Right lobe of liver (tissue), 6 donors: ENCODE data around the gene DSCAML1. TPM values are rescaled to one million over a fixed set of nuclear protein-coding genes. Genes with fewer than 3 reads are reported as not detected.

Source experiments
- ATAC-seq, 4 donors: fragments of 200-7000 bp; cut with Tn5 transposase; one replicate each; pipeline ENCODE4 v1.9.1; 2020; ENCODE audit warnings: mild to moderate bottlenecking in 4 of 4, moderate library complexity in 4 of 4
- DNase-seq, 3 donors: peaks; one replicate each; pipeline ENCODE4 v3.0.0-alpha.2; 2020
- H3K27ac ChIP-seq, 3 donors: fragments of 200-600 bp; one replicate each; pipeline ENCODE4 v1.8.0; 2022
- H3K27me3 ChIP-seq, 2 donors: fragments of 200-600 bp; one replicate each; pipeline ENCODE4 v1.8.0; 2022
- H3K36me3 ChIP-seq, 4 donors: fragments of 200-600 bp; sonication (generic) in 1 of 4; one replicate each; pipeline versions ENCODE4 v1.5.1 to v1.8.0; 2017 to 2022; ENCODE audit warnings: control low read depth in 1 of 4
- H3K4me1 ChIP-seq, 4 donors: fragments of 200-600 bp; sonication (generic) in 1 of 4; one replicate each; pipeline versions ENCODE4 v1.5.1 to v1.8.0; 2017 to 2022; ENCODE audit warnings: control low read depth in 1 of 4
- H3K4me3 ChIP-seq, 3 donors: fragments of 200-600 bp; one replicate each; pipeline ENCODE4 v1.8.0; 2022
- H3K9me3 ChIP-seq, 4 donors: fragments of 200-600 bp; sonication (generic) in 1 of 4; one replicate each; pipeline versions ENCODE4 v1.5.1 to v1.8.0; 2017 to 2022; ENCODE audit warnings: control low read depth in 1 of 4
- POLR2A ChIP-seq: fragments of 450-650 bp; IDR thresholded peaks from one replicate; pipeline ENCODE4 v1.6.1; 2017; ENCODE audit warnings: antibody characterized with exemption, mild to moderate bottlenecking
- WGBS: methylation state at CpG from one replicate; pipeline ENCODE4 v1.1.6; 2018; ENCODE audit warnings: low coverage, low lambda C conversion rate; ENCODE audit not compliant: insufficient coverage; ENCODE audit errors: missing lambda C conversion rate; 5-methylcytosine and 5-hydroxymethylcytosine counted together
- intact Hi-C, 2 donors: fragments of 100-400 bp; cut with DNase I; formaldehyde crosslinking; loops; one replicate each; pipeline versions ENCODE4 v1.11.2 to v1.14.1; 2022
- total RNA-seq, 6 experiments: library from RNA; depleted of rRNA in 2 of 6; stranded (reverse); fragments of >200 nt in 2 of 6; fragmentation: NEBNext Ultra II Directional in 3 of 6; extraction: Animal tissue kit (Norgen Biotek cat#: 25700) in 3 of 6; gene quantifications; one replicate each; pipeline versions ENCODE4 v1.1.0 to v1.2.4, GENCODE V29; 2016 to 2023
- TF ChIP-seq, protein P1 (sequence below), 4 donors: fragments of 200-600 bp in 3 of 4; fragments of 450-650 bp in 1 of 4; IDR thresholded peaks; one replicate each; pipeline versions ENCODE4 v1.5.1 to v1.8.0; 2016 to 2022; ENCODE audit warnings: antibody characterized with exemption in 4 of 4, mild to moderate bottlenecking in 2 of 4
- donor health status: DM: no; HTN: yes; CAD: no.
- donor health status: DM: no; HTN: no; CAD: no.
- donor health status: DM: no; HTN: no; CAD: no.
- donor health status: DM: no; HTN: yes; CAD: no.
- donor health status: DM: no; HTN: yes; CAD: no.

Gene DSCAML1
- total RNA-seq, 6 experiments from 2014 or later = 0.06 to 0.92 (median 0.22) TPM; not detected in 1

DNA sequence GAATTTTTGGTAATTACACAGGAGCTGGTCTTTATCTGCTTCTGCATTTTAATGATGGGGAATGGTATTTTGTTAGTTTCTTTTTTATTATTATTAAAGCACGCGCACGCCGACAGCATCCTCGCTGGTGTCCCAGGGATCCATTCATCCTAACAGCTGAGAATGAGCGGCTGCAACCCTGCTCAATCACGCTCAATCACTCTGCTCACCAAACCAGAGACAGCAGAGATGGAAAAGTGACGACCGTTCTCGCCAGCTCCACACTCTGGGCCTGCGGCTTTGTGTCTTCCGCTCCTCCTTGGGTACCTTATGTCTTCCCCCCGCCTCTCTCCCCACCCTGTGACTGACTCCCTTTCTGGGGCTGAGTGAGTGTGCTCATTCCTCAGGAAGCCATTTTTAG lies 84.5 kb downstream of the DSCAML1 start:
- Histone ChIP-seq H3K9me3 (no peaks in the 10 kb centered on the region), H3K4me1 (no peaks in the 10 kb centered on the region), H3K4me3 (no peak overlapping the region), H3K27me3 (no peaks in the 10 kb centered on the region), H3K27ac (no peak overlapping the region), H3K36me3 (no peaks in the 10 kb centered on the region)
- no peak for ATAC-seq
- 83% methylated on average over 13 of the region's 13 CpGs for WGBS
- no peak for DNase-seq
- no peak for TF ChIP-seq POLR2A
- TF ChIP-seq, protein P1, sequence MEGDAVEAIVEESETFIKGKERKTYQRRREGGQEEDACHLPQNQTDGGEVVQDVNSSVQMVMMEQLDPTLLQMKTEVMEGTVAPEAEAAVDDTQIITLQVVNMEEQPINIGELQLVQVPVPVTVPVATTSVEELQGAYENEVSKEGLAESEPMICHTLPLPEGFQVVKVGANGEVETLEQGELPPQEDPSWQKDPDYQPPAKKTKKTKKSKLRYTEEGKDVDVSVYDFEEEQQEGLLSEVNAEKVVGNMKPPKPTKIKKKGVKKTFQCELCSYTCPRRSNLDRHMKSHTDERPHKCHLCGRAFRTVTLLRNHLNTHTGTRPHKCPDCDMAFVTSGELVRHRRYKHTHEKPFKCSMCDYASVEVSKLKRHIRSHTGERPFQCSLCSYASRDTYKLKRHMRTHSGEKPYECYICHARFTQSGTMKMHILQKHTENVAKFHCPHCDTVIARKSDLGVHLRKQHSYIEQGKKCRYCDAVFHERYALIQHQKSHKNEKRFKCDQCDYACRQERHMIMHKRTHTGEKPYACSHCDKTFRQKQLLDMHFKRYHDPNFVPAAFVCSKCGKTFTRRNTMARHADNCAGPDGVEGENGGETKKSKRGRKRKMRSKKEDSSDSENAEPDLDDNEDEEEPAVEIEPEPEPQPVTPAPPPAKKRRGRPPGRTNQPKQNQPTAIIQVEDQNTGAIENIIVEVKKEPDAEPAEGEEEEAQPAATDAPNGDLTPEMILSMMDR (IDR thresholded peaks at IDR 0.05) = no peak
- intact Hi-C loops = no loop called here

DNA sequence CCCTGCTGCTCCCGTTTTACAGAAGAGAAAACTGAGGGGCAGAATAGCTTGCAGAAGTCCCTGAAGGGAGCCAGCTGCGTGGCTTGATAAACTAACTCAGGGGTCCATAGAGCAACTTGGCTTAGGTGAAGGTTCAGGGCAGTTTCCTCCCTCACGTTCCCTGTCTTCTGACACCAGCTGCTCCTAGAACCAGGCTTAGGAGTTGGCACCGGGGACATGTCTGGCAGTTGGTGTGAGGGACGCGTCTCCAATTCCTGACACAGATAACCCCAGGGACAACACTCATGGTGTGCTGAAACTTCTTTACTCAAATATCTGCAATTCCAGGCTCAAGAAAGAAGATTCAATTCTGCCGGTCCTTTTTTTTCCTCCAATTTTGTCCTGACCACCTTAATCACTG lies 85.7 kb downstream of the DSCAML1 start:
- Histone ChIP-seq H3K27ac (no peak overlapping the region), H3K4me1 (no peaks in the 10 kb centered on the region), H3K9me3 (no peaks in the 10 kb centered on the region), H3K4me3 (no peak overlapping the region), H3K27me3 (no peaks in the 10 kb centered on the region), H3K36me3 (no peaks in the 10 kb centered on the region)
- intact Hi-C loops = no loop called here
- 90% methylated on average over 1 of the region's 7 CpGs for WGBS
- ATAC-seq (no peak), DNase-seq (no peak)
- TF ChIP-seq, protein P1 (IDR thresholded peaks at IDR 0.05) = no peak
- TF ChIP-seq POLR2A = no peak

DNA sequence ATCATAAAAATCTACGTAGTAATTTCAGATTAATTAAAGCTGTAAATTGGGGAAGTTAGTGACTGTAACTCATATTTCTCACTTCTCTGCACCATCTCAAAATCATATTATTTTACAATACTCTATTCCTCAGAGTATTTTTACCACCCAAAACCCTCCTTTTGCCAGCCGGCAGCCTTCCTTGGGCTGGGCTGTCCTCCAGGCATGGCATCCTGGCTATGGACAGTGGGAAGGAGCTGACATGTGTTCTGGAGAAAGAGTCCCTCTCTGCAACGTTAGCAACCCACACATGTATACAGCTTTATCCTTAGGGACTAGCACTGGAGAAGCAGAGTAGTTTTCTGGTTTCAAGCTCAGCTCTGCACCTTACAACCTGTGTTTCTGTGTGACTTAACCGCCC lies 86.8 kb downstream of the DSCAML1 start:
- intact Hi-C loops = no loop called here
- H3K4me1 ChIP-seq = no peaks in the 10 kb centered on the region
- ATAC-seq = no peak
- H3K27ac ChIP-seq = no peak overlapping the region
- no peak overlapping the region for H3K4me3 ChIP-seq
- 67% methylated on average over 4 of the region's 4 CpGs for WGBS
- H3K36me3 ChIP-seq = no peaks in the 10 kb centered on the region
- no peaks in the 10 kb centered on the region for H3K27me3 ChIP-seq
- no peaks in the 10 kb centered on the region for H3K9me3 ChIP-seq
- DNase-seq = no peak
- TF ChIP-seq, protein P1 (IDR thresholded peaks at IDR 0.05) = no peak
- no peak for TF ChIP-seq POLR2A

DNA sequence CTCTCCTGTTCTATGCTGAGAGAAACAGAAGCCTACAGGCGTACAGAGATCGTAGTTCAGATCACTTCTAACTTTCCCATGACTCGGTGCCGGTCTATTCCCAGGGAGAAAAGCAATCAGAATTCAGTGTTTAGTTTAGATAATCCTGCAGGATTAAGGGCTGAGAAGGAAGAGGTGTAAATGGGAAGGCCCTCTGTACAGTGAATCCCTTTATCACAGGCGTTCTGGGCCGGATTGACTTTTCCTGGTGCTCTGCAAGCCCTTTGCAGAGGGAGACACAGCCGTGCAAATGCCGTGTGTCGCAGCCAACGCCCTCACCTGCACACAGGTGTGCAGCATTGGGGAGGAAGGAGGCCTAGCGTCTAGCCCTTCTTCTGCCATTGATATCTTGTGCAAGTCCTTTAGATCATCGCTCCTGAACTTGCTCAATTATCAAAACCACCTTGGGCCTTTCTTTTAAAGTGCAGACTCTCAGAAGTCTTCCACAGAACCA lies 90.6 kb downstream of the DSCAML1 start:
- ATAC-seq (no peak), DNase-seq (no peak)
- Histone ChIP-seq H3K4me1 (peaks cover 0 to 6% (median 0%) of the 10 kb centered on the region in 4 donors), H3K36me3 (no peaks in the 10 kb centered on the region), H3K27ac (no peak overlapping the region), H3K27me3 (no peaks in the 10 kb centered on the region), H3K9me3 (no peaks in the 10 kb centered on the region), H3K4me3 (no peak overlapping the region)
- intact Hi-C loops = no loop called here
- no peak for TF ChIP-seq POLR2A
- TF ChIP-seq, protein P1 (IDR thresholded peaks at IDR 0.05) = no peak
- WGBS = 84% methylated on average over 6 of the region's 12 CpGs

DNA sequence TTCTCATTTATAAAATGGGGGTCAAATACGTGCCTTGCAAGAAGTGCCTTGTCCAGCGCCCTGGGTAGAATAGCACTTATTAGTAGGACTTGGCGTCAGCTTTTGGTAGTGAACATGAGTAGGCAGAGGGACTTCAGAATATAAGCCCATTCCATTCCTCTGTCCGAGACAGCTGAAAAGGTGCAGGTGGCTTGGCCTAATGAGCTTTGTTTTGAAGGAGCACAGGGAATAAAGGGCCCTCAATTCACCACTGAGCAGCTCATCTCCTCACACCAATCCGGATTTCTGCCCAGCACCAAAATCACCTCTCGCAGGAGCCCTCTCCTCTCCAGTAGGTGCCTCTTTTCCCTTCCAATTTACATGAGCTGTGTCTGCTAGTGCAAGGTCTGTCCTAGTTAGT lies 91.2 kb downstream of the DSCAML1 start:
- ATAC-seq (no peak), DNase-seq (no peak)
- H3K4me3 ChIP-seq = no peak overlapping the region
- no peak overlapping the region for H3K27ac ChIP-seq
- intact Hi-C loops = no loop called here
- no peaks in the 10 kb centered on the region for H3K27me3 ChIP-seq
- H3K4me1 ChIP-seq = peaks cover 0 to 6% (median 0%) of the 10 kb centered on the region in 4 donors
- no peaks in the 10 kb centered on the region for H3K36me3 ChIP-seq
- no peak for TF ChIP-seq POLR2A
- TF ChIP-seq, protein P1 (IDR thresholded peaks at IDR 0.05) = no peak
- H3K9me3 ChIP-seq = no peaks in the 10 kb centered on the region
- WGBS = 88% methylated on average over 5 of the region's 6 CpGs
